COR-L47 (cell line): Measurements from ENCODE around the gene SAE1.
A peak's percentile ranks its signal among the peaks of the same experiment; 100 is the strongest.

ENCODE experiments used
- DNase-seq: peaks from one replicate; lab custom pipeline; 2025; lab: John Stamatoyannopoulos, UW

The SAE1 gene

DNA sequence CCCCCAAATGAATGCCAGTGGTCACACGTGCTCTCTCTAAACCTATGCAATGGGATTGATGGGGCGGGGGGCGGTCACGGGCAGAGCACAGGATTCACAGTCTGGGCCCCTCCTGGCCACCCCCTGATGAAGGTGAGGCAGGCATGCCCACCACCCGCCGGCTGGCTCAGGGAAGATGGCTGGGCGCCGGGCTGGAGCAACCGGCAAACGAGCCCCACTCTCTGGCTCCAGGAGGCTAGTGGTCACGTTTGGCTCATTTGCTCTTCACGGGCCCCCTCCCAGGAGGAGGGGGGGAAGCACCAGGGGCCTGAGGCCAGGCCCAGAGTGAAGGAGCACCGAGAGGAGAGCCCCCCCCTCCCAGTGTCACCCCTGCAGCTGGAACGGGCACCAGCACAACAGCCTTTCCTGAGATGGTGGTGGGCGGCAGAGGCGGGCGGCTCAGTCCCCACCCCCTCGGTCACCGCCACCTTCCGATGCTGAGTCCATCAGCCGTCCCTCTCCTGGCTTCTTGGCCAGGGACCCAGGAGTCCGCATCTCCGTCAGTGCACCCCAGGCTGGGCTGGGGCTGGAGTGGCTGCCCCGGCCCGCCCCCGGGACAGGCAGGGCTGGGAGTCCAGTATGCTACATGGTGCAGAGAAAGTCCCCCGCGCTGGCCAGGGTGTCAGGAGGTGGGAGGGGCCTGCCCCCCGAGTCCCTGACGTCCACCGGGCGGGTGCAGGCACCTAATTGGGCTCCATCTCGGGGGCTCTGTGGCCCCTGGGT, 90.6 kb downstream of the SAE1 start:
- DNase-seq = no peak

DNA sequence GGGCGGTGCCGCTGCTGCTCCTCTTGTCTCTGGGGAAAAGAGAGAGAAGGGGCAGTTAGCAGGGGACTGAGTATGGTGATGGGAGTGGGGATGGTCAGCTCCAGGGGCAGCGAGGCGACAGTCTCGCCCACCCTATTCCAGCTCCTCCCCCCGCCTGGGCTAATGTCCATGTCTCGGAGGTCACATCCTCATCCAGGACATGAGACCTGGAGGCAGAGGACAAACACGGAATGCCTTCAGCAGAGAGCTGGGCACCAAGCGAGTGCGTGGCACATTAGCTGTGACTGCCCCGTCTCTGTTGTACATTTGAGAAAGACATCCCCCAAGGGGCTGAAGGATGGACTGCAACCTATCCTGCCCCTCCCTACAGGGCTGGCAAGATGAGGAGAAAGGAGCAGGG, 91.3 kb downstream of the SAE1 start:
- DNase-seq = no peak

DNA sequence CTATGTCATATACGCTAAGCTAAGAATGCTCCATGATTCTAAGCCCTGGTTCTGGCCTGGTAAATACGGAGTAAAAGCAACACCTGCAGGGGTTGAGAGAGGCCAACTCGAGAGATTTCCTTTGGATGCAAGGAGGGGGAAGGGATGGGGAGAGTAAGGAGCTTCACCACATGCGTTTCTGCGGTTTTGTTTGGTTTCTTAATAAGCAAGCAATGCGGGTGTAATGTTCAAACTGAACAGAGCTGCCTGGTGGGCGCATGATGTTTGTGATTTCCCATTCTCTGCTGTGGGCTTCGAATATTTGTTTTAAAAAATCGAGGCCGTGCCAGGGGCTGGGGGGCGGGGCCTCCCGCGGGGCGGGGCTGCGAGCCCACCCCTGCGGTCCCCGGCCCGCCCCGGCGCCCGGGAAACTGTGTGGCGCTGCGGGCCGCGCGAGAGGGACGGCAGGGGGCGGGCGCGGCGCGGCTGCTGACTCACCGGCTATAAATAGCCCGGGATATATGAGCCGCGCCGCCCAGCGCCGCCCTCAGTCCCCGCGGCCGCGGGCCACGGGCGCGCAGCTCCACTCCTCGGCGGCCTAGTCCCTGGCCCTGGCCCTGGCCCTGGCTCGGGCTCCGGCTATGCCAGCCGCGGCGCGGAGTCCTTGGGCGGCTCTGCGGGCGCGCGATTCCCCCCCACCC, 95.3 kb downstream of the SAE1 start:
- DNase-seq = peak; percentile 90

DNA sequence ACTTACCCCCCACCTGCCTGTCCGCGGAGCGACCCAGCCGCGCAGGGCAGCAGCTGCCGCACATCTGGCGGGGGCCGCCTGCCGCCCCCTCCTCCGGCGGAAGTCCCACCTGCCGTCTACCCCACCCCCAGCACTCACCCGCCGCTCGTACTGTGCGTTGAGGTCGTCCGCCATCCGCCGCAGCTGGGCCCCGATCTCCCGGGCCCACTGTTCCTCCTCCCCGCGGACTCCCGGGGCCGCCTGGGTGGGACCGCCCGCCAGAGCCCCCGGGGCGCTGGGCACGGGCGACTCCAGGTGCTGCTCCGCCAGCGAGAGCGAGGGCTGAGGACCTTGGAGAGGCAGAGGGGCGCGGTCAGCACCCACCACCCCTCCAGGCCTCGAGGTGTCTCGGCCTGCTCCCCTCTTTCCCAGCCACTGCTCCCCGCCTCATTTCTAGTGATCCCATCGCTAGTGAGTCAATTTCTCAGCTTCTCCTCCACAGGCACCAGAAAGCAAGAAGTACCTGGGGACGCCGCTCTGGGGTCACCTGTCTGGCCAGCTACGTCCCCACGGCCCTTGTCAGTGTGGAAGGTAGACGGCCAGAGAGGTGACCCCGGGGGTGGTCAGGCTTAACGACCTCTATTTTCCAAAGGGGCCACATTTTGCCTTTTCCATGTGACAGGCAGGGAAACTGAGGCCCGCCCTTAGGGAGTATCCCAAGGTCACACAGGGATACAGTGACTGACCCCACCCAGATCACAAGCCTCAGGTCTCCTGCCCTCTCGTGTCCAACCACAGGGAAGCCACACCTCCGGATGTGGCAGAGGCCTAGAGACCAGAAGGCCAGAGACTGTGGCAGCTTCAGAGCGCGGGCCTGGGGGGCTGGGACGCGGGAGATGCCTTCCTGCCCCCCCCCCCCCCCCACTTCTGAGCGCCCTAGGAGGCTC, 96.1 kb downstream of the SAE1 start:
- peak; percentile 74 for DNase-seq

DNA sequence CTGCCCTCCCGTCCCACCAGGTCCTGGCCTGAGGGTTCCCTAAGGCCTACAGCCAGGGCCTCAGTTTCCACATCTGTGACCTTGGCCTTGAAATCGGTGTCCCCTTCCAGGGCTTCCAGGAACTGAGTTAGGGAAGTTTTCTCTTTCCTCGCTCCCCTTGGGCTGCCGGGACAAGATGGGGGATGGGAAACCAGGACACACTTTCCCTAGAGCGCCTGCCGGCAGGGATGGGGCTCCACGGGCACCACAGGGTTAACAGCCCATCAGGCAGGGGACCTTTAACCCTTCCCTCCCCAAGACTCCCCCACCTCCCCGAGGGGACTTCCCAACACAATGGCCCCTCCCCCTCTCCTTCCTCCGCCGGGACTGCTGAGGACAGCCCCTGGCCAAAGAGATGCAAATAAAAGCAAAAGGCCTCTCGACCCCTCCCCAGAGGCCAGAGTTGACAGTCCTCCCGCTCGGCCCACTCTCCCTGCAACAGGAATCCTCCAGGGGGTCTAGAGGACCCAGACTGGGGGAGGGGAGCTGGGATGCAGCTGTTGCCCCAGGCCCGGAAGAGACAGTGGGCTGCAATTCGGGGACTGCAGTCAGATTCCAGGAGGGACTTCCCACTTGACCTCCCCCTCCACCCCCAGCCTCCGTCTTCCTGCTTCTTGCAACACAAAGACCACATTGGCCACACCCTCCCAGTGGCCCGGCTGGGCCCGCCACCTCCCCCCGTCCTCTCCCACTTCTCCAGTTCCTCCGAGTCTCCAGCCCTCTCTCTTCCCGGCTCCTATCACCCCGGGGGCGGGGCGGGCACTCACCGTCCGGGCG, 96.9 kb downstream of the SAE1 start:
- DNase-seq = no peak

DNA sequence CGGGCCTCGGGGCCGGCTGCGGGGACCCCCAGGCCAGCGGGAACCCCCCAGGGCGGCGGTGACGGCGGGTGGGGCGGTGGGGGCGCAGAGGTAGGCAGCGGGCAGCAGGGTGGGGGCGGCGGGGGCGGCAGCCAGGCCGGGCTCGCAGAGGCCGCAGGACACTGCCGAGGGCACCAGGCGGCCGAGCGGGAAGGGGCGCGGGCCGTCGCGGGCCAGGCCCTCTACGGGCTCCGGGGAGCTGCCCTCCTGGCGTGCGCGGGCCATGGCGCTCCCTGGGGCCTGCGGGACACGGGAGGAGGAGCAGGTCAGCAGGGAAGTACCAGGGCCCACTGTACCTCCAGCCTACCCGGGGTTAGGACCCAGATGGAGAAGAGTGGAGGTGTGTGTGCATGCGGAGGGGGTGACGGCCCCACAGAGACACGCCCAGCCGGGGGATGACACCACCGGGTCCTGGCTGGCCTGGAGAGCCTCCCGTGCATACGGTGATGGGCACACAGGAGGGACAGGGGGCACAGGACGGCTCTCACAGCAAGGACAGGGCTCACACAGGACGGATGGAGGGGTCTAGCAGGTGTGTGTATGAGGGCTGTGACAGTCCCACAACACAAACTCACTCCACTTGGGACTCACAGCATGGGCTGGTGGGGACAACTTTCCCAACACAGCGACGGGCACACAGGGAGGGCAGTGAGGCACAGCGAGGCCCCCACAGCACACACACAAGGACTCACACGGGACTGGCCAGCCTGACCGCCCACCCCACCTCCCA, 97.7 kb downstream of the SAE1 start:
- no peak for DNase-seq

DNA sequence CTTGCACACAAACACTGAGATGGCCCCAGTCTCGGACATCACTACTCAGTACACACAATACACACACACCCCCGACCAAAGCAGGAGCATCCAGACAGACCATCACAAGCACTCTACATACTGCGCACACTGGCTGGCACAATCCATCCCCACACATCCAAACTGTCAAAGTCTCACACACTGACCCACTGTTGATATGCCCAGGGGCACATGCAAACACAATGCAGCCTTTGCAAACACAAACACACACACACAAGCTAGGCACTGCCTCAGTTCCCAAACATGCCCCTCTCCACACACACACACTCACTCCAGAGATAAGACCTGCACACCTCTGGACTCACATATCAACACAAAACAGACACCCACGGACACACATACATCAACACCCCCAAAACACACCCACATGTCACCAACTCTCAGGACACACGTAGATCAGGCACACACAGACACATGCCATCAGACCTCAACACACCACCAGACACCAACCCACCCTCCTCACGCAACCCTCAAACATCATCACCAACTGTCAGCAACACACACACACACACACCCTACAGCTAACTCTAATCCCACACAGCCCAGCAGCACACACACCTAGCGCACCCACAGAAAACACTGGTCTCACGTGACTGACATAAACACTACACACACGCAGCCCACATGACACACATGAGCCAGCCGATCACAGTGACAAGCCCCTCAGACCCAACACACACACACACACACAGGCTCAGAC, 98.5 kb downstream of the SAE1 start:
- DNase-seq = no peak

DNA sequence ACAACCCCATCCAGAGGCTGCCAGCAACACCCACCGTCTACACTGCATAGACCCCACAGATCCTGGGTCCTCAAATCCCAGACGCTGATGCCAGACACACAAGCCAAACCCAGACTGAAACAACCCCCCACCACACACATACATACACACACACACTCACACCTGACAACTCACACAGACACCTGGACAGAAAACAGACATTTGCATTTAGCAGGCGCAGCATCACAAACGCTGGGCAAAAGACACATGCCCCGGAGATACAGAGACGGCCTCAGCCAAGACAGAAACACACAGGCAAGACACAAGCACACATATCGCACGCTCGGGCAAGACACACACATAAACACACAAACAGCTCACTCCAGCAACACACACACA, 99.0 kb downstream of the SAE1 start:
- no peak for DNase-seq

DNA sequence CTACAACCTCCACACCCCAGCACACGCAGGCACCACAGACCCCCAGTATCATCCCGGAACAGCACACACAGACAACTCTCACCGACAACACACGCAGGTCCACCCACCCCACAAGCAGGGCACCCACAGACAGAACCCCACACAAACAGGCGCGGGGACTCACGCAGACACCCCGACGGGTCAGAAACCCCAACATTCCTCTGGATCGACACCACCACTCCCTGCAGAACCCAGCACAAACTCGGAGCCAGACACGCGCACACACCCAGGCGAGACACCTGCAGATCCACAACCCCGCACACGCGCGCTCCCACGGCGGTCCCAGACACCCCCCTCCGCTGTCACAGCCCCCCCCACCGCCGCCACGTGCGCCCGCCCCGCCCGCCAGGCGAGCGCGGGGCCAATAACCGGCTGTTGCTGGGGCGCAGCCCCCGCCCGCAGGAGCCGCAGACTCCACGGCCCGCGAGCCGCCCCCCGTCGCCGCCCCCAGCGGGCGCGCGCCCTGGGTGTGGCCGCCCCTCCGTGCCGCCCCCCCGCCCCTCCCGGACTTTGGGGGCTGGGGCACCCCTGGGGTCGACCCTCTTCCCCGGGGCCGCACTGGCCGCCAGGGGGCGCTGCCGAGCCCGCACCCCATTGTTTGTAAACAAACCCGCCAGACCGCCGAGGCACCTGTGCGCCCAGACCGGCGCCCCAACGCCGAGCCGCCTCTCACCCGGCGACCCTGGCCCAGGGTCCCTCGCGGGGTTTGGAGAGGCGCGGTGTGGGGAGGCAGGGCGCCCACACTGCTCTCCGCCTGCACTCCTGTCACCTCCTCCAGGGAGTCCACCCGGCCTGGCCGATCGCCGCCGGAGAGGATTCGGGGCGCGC, 99.7 kb downstream of the SAE1 start:
- DNase-seq = no peak

DNA sequence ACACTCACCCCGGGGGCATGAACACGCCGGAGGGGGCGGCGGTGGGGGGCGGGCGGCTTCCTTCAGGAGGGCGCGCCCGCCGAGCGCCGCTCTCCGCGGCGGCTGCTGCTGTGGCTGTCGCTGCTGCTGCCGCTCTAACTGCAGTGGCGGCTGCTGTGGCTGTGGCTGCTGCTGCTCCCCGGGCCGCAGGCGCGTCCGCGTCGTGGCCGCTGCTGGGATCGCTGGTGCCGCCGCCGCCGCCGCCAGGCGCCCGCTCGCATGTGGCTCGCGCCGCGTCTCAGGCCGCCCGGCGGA, 100.2 kb downstream of the SAE1 start, which contains the start of gene BBC3:
Gene BBC3 (minus strand): TSS at position 279 of the 294 bp plus-strand sequence. CDS start 2,768 bp downstream, outside the sequence.
- DNase-seq = no peak

DNA sequence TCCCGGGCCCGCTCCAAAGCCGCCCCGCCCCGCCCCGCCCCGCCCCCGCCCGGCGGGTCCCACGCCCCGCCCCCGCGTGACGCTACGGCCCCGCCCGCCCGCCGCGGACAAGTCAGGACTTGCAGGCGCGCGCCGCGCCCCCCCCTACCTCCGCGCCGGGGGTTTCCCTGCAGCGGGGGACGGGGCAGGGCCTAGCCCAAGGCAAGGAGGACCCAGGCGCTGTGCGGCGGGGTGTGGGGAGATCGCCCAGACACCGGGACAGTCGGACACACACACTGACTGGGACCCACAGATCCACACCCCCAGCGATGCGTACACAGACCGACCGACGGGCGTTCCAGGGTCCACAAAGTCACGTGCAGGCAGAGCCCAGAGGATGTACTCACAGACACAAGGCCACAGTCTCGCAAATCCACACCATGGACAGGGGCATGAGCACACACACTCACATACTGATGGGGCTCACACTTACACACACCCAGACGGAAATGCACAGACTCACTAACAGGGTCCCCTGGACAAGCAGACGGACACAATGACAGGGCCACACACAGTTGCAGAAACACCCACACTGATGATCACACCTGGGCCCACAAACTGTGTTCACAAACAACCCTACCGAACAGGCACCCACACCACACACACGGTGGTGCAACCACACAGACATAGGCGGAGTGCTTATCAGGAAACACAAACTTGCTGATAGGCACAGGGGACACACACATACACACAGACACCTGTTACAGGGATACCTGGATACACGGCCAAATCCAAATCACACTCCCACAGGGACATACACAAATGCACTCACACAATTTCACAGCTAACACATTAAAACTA, 100.8 kb downstream of the SAE1 start:
- DNase-seq = peak; percentile 79

DNA sequence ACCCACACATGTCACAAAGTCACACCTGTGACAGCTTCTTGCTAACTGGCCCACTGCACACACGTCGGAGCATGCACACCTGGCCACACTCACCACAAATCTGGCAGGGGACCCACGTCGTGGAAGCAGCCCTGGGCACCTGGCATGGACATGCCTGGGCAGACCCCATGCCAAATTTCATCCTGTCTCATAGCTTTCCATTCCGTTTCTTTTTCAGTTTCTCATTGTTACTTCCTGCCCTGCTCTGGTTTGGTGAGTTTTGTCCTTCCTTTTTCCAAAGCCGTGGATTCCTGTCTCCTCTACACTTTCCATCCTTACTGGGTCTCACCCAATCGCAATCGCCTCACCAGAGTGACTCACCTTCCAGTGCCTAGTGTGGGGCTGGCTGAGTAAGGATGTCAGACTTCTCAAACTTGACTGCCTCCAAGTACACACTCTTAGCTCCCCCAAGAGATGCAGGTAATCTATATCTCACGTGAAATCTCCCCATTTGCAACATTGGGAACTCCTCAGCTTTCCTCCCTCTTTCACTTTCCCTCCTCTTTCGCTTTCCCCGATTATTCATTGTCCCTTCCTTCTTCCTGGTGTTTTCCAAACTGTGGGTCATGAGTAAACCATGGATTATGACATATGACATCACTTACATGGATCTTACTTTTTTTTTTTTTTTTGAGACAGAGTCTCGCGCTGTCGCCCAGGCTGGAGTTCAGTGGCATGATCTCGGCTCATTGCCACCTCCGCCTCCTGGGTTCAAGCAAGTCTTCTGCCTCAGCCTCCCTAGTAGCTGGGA, 102.0 kb downstream of the SAE1 start:
- DNase-seq = no peak

DNA sequence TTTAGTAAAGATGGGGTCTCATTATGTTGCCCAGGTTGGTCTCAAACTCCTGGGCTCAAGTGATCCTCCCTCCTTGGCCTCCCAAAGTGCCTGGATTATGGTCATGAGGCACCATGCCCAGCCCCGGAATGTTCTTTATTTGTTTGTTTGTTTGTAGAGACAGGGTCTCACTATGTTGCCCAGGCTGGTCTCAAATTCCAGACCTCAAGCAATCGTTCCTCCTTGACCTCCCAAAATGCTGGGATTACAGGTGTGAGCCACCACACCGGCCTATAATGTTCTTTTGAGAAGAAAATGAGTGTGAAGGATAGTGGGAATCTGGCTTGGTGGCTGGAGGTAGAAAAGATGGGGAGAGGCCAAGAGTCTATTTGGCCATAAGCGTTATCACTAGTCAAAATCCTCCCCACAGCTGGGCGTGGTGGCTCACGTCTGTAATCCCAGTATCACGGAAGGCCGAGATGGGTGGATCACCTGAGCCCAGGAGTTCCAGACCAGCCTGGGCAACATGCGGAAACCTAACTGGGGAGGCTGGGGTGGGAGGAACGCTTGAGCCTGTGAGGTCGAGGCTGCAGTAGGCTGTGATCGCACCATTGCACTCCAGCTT, 105.5 kb downstream of the SAE1 start:
- no peak for DNase-seq

DNA sequence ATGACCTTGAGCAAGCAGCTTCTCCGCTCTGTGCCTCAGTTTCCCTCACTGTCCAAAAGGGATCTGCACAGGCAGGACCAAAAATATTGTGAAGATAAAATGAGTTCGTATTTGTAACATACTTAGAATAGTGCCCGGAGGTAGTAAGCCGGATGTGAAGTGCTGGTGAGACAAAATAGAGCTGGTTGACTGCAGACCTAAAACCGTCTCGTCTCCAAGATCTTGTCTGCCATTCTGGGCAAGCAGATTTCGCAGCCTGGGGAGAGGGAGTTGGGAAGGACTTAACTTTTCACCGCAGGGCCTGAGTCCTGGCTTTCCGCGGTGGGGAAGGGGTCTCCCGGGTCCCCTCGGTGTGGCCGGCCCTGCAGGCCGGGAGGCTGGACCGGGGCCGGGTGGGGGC, 108.5 kb downstream of the SAE1 start:
- no peak for DNase-seq

DNA sequence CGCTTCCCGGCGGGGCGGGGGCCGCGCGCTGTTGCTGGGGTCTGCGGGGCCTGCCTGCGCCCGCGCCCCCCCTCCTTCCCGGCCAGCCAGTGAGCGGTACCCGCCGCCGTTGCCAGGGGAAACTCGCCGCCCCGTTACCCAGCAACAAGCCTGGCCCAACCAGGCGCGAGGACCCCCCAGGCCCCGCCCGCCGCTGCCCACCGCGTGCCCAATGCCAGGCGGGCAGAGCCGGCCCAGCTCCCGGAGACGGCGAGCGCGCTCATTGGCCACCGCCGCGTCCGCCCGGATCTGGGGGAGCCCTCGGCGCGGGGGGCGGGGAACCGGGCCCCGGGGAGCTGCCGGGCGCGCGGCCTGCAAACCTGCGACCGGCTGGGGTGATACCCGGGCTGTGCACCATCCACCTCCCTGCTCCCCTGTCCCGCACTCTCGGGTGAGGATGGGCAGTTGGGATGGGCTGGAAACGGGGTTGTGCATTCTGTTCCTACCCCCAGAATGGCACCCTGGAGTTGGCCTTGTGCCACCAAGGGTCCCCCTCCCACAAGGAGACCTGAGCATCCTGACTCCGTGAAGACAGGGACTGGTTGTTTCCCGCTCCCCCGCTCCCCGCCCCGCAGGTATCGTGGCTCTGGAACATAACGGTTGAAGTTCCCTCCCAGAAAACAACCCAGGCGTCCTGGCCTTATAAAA, 109.1 kb downstream of the SAE1 start:
- peak; percentile 89 for DNase-seq

DNA sequence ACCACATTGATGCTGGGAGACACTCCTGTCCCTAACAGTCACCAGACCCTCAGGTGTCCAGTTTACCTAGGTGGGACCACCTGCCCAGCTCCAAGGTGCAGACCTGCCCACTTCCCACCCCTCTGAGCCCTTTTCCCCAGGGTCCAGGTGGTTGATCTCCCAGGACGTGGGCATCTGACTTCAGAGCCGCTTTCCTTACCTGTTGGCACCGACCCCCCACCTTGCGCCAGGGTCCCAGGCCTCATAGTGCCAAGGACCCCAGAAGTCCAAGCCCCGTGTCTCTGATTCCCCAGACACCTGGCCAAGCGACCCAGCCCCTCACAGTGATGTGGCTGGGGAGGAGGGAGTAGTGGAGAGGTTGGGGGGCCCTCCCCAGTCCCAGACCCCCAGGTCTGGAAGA, 109.9 kb downstream of the SAE1 start:
- DNase-seq = no peak
